ENCODE data around the gene CCNJL. TPM values are rescaled to one million over a fixed set of nuclear protein-coding genes. Genes with fewer than 3 reads are reported as not detected.

The CCNJL gene
- total and polyA plus RNA-seq, 12 donors, result 1.2 to 10.6 (median 4.3) TPM

- Histone ChIP-seq H3K9me3 (replicated peaks in 1 of 3) (no peaks in the 10 kb centered on the region), H3K36me3 (replicated peaks in 1 of 2) (no peaks in the 10 kb centered on the region), H3K27ac (no peak overlapping the region), H3K4me1 (replicated peaks in 1 of 2) (no peaks in the 10 kb centered on the region), H3K27me3 (no peaks in the 10 kb centered on the region), H3K4me3 (no peak overlapping the region)
- intact Hi-C loops (cut with DNase I), result no loop called here
- DNase-seq, result no peak
- 68 to 77% (median 75%) methylated on average over 3 of the region's 3 CpGs for WGBS, 4 donors
- no peak for TF ChIP-seq POLR2A (IDR thresholded peaks at IDR 0.05)
- TF ChIP-seq CTCF (IDR thresholded peaks at IDR 0.05), result no peak
Measured at GRCh38 chr5:160333721-160334120, 21.4 kb upstream of the CCNJL start.

- H3K9me3 ChIP-seq (replicated peaks in 1 of 3), result no peaks in the 10 kb centered on the region
- TF ChIP-seq POLR2A (IDR thresholded peaks at IDR 0.05) (no peak), CTCF (IDR thresholded peaks at IDR 0.05) (no peak)
- no peak for DNase-seq
- H3K4me1 ChIP-seq (replicated peaks in 1 of 2), result no peaks in the 10 kb centered on the region
- no peaks in the 10 kb centered on the region for H3K36me3 ChIP-seq (replicated peaks in 1 of 2)
- H3K27ac ChIP-seq, result no peak overlapping the region
- H3K4me3 ChIP-seq, result no peak overlapping the region
- intact Hi-C loops (cut with DNase I), result no loop called here
- no peaks in the 10 kb centered on the region for H3K27me3 ChIP-seq
- WGBS, 4 donors, result 93 to 97% (median 95%) methylated on average over 4 of the region's 4 CpGs
Measured at GRCh38 chr5:160330212-160330611, 17.8 kb upstream of the CCNJL start.

GRCh38 chr5:160327818-160328217, 15.5 kb upstream of the CCNJL start:
- 85 to 94% (median 89%) methylated on average over 6 of the region's 6 CpGs for WGBS, 4 donors
- no peak for DNase-seq
- Histone ChIP-seq H3K36me3 (replicated peaks in 1 of 2) (no peaks in the 10 kb centered on the region), H3K9me3 (replicated peaks in 1 of 3) (no peaks in the 10 kb centered on the region), H3K27me3 (no peaks in the 10 kb centered on the region), H3K4me1 (replicated peaks in 1 of 2) (no peaks in the 10 kb centered on the region), H3K27ac (no peak overlapping the region), H3K4me3 (no peak overlapping the region)
- intact Hi-C loops (cut with DNase I), result no loop called here
- TF ChIP-seq POLR2A (IDR thresholded peaks at IDR 0.05) (no peak), CTCF (IDR thresholded peaks at IDR 0.05) (no peak)

- Histone ChIP-seq H3K4me1 (replicated peaks in 1 of 2) (no peaks in the 10 kb centered on the region), H3K27me3 (no peaks in the 10 kb centered on the region), H3K4me3 (no peak overlapping the region), H3K27ac (no peak overlapping the region), H3K9me3 (replicated peaks in 1 of 3) (no peaks in the 10 kb centered on the region), H3K36me3 (replicated peaks in 1 of 2) (no peaks in the 10 kb centered on the region)
- no peak for DNase-seq
- TF ChIP-seq CTCF (IDR thresholded peaks at IDR 0.05), result no peak
- no peak for TF ChIP-seq POLR2A (IDR thresholded peaks at IDR 0.05)
- WGBS, 4 donors, result 77 to 86% (median 78%) methylated on average over 2 of the region's 2 CpGs
- intact Hi-C loops (cut with DNase I), result no loop called here
Measured at GRCh38 chr5:160326981-160327380, 14.6 kb upstream of the CCNJL start.
